Parathyroid adenoma (tissue), 2 donors: ENCODE data around the gene CLDN1.

ENCODE experiments used
- H2AFZ ChIP-seq: fragments of 300-600 bp; sonication (generic); one replicate; pipeline ENCODE4 v1.7.0; 2017; ENCODE audit warnings: antibody characterized with exemption, mild to moderate bottlenecking
- H3K27ac ChIP-seq: fragments of 300-600 bp; sonication (generic); one replicate; pipeline ENCODE4 v1.7.0; 2017
- H3K27me3 ChIP-seq: fragments of 300-600 bp; sonication (generic); one replicate; pipeline ENCODE4 v1.7.0; 2017; ENCODE audit warnings: low read length; ENCODE audit not compliant: control insufficient read depth, insufficient read depth
- H3K36me3 ChIP-seq: fragments of 300-600 bp; sonication (generic); one replicate; pipeline ENCODE4 v1.7.0; 2017; ENCODE audit warnings: low read length; ENCODE audit not compliant: control insufficient read depth, insufficient read depth
- H3K4me1 ChIP-seq: fragments of 300-600 bp; sonication (generic); one replicate; pipeline ENCODE4 v1.7.0; 2017; ENCODE audit warnings: control low read depth
- H3K4me2 ChIP-seq: fragments of 300-600 bp; sonication (generic); one replicate; pipeline ENCODE4 v1.7.0; 2017; ENCODE audit warnings: low read length
- H3K4me3 ChIP-seq: fragments of 300-600 bp; sonication (generic); one replicate; pipeline ENCODE4 v1.7.0; 2017; ENCODE audit warnings: low read depth, low read length
- H3K79me2 ChIP-seq: fragments of 300-600 bp; sonication (generic); one replicate; pipeline ENCODE4 v1.7.0; 2017; ENCODE audit warnings: control low read depth
- H3K9ac ChIP-seq: fragments of 300-600 bp; sonication (generic); one replicate; pipeline ENCODE4 v1.7.0; 2017; ENCODE audit warnings: mild to moderate bottlenecking
- H3K9me3 ChIP-seq: fragments of 300-600 bp; sonication (generic); one replicate; pipeline ENCODE4 v1.7.0; 2017; ENCODE audit warnings: low read length; ENCODE audit not compliant: control insufficient read depth
- TF ChIP-seq, protein P1 (sequence below): fragments of 300-600 bp; sonication (generic); IDR thresholded peaks from one replicate; pipeline ENCODE4 v1.7.0; 2017; ENCODE audit warnings: antibody characterized with exemption, mild to moderate bottlenecking
- donor health status: primary hyperparathyroidism.

The CLDN1 gene

DNA sequence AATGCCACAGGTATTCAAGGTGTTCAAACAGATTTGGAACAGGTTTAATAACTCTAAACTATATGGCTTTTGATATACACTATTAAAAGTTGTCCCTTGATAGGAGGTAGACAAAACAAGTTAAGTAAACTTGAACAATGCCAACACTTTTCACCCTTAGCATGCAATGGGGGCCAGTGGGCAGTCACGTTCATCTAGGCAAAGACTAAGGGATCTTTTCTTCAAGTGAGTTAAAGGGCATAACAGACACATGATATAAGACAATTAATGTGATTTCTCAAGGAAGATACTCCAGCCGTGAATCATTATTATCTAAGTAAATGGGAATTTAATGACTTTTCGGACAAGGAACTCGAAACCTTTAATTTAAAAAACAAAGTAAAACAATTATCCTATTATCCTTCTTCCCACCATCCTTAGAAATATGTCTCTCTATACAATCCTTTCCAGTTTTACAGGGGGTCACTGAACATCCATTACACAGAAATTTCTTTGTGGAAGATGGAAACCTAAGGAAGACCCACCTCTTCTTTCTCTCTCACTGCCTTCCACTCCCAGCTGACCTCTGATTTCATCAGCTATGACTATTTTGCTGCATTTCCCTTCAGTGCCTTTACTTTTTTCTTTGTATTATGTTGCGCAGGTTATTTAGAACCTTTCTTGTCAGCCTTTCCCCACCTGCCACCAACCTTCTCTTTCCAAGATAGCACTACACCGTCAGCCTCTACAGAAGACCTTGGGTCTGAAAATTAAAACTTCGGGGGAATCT lies 1.5 kb downstream of the CLDN1 start:
- H3K4me3 ChIP-seq, result no peak overlapping the region
- H2AFZ ChIP-seq, result no peak overlapping the region
- no peaks in the 10 kb centered on the region for H3K36me3 ChIP-seq
- H3K9ac ChIP-seq, result no peak overlapping the region
- H3K79me2 ChIP-seq, result no peaks in the 10 kb centered on the region
- no peak overlapping the region for H3K4me2 ChIP-seq
- no peak overlapping the region for H3K27ac ChIP-seq
- TF ChIP-seq, protein P1, sequence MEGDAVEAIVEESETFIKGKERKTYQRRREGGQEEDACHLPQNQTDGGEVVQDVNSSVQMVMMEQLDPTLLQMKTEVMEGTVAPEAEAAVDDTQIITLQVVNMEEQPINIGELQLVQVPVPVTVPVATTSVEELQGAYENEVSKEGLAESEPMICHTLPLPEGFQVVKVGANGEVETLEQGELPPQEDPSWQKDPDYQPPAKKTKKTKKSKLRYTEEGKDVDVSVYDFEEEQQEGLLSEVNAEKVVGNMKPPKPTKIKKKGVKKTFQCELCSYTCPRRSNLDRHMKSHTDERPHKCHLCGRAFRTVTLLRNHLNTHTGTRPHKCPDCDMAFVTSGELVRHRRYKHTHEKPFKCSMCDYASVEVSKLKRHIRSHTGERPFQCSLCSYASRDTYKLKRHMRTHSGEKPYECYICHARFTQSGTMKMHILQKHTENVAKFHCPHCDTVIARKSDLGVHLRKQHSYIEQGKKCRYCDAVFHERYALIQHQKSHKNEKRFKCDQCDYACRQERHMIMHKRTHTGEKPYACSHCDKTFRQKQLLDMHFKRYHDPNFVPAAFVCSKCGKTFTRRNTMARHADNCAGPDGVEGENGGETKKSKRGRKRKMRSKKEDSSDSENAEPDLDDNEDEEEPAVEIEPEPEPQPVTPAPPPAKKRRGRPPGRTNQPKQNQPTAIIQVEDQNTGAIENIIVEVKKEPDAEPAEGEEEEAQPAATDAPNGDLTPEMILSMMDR, result no peak
- H3K27me3 ChIP-seq, result no peaks in the 10 kb centered on the region
- H3K4me1 ChIP-seq, result no peaks in the 10 kb centered on the region
- no peaks in the 10 kb centered on the region for H3K9me3 ChIP-seq

DNA sequence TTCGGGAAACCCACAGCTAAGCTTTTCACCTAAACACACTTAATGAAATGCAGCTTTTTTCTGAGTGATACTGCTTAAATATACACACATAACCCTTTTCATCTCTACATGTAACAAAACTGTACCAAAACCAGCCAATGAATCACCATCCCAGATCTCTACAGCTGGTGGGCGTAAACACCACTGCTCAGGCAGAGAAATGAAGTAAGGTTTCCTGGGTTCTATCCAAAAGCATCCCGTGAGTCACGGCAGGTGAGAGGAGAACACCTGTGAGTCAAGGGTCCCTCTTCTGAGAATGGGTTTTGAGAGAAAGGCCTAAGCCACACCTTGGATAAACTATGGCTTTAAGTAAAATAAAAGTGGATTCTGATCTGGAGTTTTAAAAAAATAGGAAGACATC lies 2.6 kb downstream of the CLDN1 start:
- no peak overlapping the region for H3K9ac ChIP-seq
- no peak overlapping the region for H3K4me2 ChIP-seq
- H3K27ac ChIP-seq, result no peak overlapping the region
- no peak overlapping the region for H3K4me3 ChIP-seq
- TF ChIP-seq, protein P1, result no peak
- no peak overlapping the region for H2AFZ ChIP-seq
- no peaks in the 10 kb centered on the region for H3K9me3 ChIP-seq
- H3K4me1 ChIP-seq, result no peaks in the 10 kb centered on the region
- H3K79me2 ChIP-seq, result no peaks in the 10 kb centered on the region
- no peaks in the 10 kb centered on the region for H3K36me3 ChIP-seq
- H3K27me3 ChIP-seq, result no peaks in the 10 kb centered on the region

DNA sequence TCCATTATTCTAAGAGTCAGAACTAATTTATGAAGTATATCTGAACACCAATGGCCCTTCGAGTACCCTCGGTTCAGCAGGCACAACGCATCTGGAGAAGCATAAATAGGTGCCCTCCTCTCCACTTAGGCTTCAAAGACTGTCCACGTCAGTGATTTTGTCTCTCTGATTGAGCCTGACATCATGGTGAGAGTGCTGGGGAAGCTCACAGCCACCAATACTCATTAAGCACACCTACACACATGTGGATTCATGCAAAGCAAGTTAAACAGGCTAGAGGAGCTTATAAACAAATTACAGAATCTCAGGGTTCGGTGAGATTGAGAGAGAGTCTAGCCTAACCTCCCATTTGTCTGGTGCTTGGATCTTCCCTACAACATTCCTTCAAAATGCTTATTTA lies 3.6 kb downstream of the CLDN1 start:
- TF ChIP-seq, protein P1, result no peak
- Histone ChIP-seq H3K9me3 (no peaks in the 10 kb centered on the region), H3K9ac (no peak overlapping the region), H3K4me2 (no peak overlapping the region), H3K36me3 (no peaks in the 10 kb centered on the region), H3K4me1 (no peaks in the 10 kb centered on the region), H3K79me2 (no peaks in the 10 kb centered on the region), H2AFZ (no peak overlapping the region), H3K4me3 (no peak overlapping the region), H3K27me3 (no peaks in the 10 kb centered on the region), H3K27ac (no peak overlapping the region)

DNA sequence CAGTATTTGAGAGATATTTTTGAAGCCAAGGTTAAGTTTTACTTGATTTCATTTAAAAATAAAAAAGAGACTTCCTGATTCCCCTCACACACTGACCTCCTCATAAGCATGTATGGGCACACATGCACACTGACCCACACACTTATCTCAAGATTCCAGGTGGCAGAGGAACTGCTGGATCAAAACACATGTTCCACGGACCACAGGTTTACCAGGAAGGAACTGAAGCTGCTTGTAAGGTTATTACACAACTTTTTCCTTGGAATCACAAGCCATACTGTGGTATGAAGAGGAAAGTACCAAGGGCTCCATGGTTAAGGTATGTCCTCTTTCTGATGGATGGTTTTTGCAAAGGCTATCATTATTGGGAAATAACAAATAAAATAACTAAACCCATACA lies 7.5 kb downstream of the CLDN1 start:
- Histone ChIP-seq H3K79me2 (no peaks in the 10 kb centered on the region), H3K9me3 (no peaks in the 10 kb centered on the region), H3K27ac (no peak overlapping the region), H3K9ac (no peak overlapping the region), H2AFZ (no peak overlapping the region), H3K27me3 (no peaks in the 10 kb centered on the region), H3K4me2 (no peak overlapping the region), H3K4me3 (no peak overlapping the region), H3K36me3 (no peaks in the 10 kb centered on the region), H3K4me1 (no peaks in the 10 kb centered on the region)
- TF ChIP-seq, protein P1, result no peak

DNA sequence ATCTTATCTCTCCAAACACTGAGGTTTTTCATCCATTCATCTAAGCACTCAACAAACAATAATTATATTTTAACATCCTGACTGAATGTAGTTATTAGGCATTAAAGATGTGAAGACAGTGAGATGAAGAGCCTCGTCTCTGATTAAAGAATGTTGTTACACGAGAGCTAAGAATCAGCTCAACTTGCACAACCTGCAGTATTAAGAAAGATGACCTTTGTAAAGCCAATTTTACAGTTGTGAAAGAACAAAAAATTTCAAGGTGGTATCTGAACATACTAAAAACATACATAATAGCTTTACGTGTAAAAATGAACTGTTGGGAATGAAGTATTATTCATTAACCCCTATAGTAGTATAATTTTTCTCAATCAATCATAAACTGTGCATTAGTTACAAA lies 12.8 kb downstream of the CLDN1 start:
- TF ChIP-seq, protein P1, result no peak
- Histone ChIP-seq H3K79me2 (no peaks in the 10 kb centered on the region), H3K4me3 (no peak overlapping the region), H3K4me2 (no peak overlapping the region), H2AFZ (no peak overlapping the region), H3K27me3 (no peaks in the 10 kb centered on the region), H3K9ac (no peak overlapping the region), H3K36me3 (no peaks in the 10 kb centered on the region), H3K27ac (no peak overlapping the region), H3K4me1 (no peaks in the 10 kb centered on the region), H3K9me3 (no peaks in the 10 kb centered on the region)
